LNCAP (cell line): ENCODE data around the gene DHRSX.

Experiments
- CTCF ChIP-seq: fragments of 450-650 bp; IDR thresholded peaks from 2 replicates; pipeline ENCODE4 v1.5.1; 2017; ENCODE audit warnings: mild to moderate bottlenecking

The DHRSX gene

GRCh38 chrX:2348211-2348610, 152.6 kb downstream of the DHRSX start:
- no peak for TF ChIP-seq CTCF

- no peak for TF ChIP-seq CTCF
Observed at GRCh38 chrX:2346158-2346557, 154.6 kb downstream of the DHRSX start.

- no peak for TF ChIP-seq CTCF
Observed at GRCh38 chrX:2345562-2345961, 155.2 kb downstream of the DHRSX start.

GRCh38 chrX:2343413-2343812, 157.4 kb downstream of the DHRSX start:
- no peak for TF ChIP-seq CTCF

- no peak for TF ChIP-seq CTCF
Observed at GRCh38 chrX:2342874-2343273, 157.9 kb downstream of the DHRSX start.

GRCh38 chrX:2342281-2342688, 158.5 kb downstream of the DHRSX start:
- no peak for TF ChIP-seq CTCF

- no peak for TF ChIP-seq CTCF
Observed at GRCh38 chrX:2340991-2341390, 159.8 kb downstream of the DHRSX start.

GRCh38 chrX:2336181-2336580, 164.6 kb downstream of the DHRSX start:
- no peak for TF ChIP-seq CTCF
